H9 (cell line): ENCODE results near the gene ATG4D. TPM values are rescaled to one million over a fixed set of nuclear protein-coding genes. Genes with fewer than 3 reads are reported as not detected.
A peak's percentile ranks its signal among the peaks of the same experiment; 100 is the strongest.

ENCODE experiments used
- DNase-seq: peaks from one replicate; pipeline ENCODE4 v3.0.0-alpha.2; 2017
- H2AFZ ChIP-seq: one replicate; pipeline ENCODE4 v1.6.1; 2013; ENCODE audit warnings: mild to moderate bottlenecking, low read length, control low read depth, moderate library complexity
- H2AK5ac ChIP-seq: 2 replicates; pipeline ENCODE4 v1.6.1; 2013; ENCODE audit warnings: low read length, control low read depth, mixed read lengths; ENCODE audit not compliant: insufficient read length
- H2BK120ac ChIP-seq: one replicate; pipeline ENCODE4 v1.6.1; 2013; ENCODE audit warnings: low read depth, mild to moderate bottlenecking, low read length, control low read depth, inconsistent platforms; ENCODE audit not compliant: poor library complexity, severe bottlenecking
- H2BK12ac ChIP-seq: 2 replicates; pipeline ENCODE4 v1.6.1; 2013; ENCODE audit warnings: low read length, control low read depth, mixed read lengths, low read depth; ENCODE audit not compliant: insufficient read length
- H2BK15ac ChIP-seq: 2 replicates; pipeline ENCODE4 v1.6.1; 2013; ENCODE audit warnings: low read depth, low read length, control low read depth
- H2BK20ac ChIP-seq: one replicate; pipeline ENCODE4 v1.6.1; 2013; ENCODE audit warnings: low read depth, mild to moderate bottlenecking, low read length, control low read depth, inconsistent platforms; ENCODE audit not compliant: poor library complexity, severe bottlenecking
- H2BK5ac ChIP-seq: 2 replicates; pipeline ENCODE4 v1.6.1; 2013; ENCODE audit warnings: low read length, control low read depth, mixed read lengths; ENCODE audit not compliant: insufficient read length
- H3K14ac ChIP-seq: 2 replicates; pipeline ENCODE4 v1.6.1; 2013; ENCODE audit warnings: low read length, control low read depth; ENCODE audit not compliant: insufficient read depth
- H3K18ac ChIP-seq: 2 replicates; pipeline ENCODE4 v1.6.1; 2013; ENCODE audit warnings: low read depth, mild to moderate bottlenecking, mixed read lengths, low read length, control low read depth; ENCODE audit not compliant: insufficient read length
- H3K23ac ChIP-seq: 2 replicates; pipeline ENCODE4 v1.6.1; 2013; ENCODE audit warnings: low read length, control low read depth, mixed read lengths, low read depth; ENCODE audit not compliant: insufficient read length
- H3K23me2 ChIP-seq: 2 replicates; pipeline ENCODE4 v1.6.1; 2013; ENCODE audit warnings: low read depth, mild to moderate bottlenecking, mixed read lengths, low read length, control low read depth; ENCODE audit not compliant: insufficient read length, poor library complexity, severe bottlenecking
- H3K27ac ChIP-seq: 2 replicates; pipeline ENCODE4 v1.5.1; 2013; ENCODE audit warnings: low read length, control low read depth, mixed read lengths, low read depth; ENCODE audit not compliant: insufficient read length
- H3K27me3 ChIP-seq: 2 replicates; pipeline ENCODE4 v1.6.1; 2013; ENCODE audit warnings: low read length, control low read depth, inconsistent platforms; ENCODE audit not compliant: insufficient read depth
- H3K4ac ChIP-seq: 2 replicates; pipeline ENCODE4 v1.6.1; 2013; ENCODE audit warnings: low read depth, mild to moderate bottlenecking, control low read depth, inconsistent platforms, low read length, moderate library complexity
- H3K4me1 ChIP-seq: 2 replicates; pipeline ENCODE4 v1.6.1; 2013; ENCODE audit warnings: low read length, control low read depth, inconsistent platforms; ENCODE audit not compliant: insufficient read depth
- H3K4me2 ChIP-seq: 2 replicates; pipeline ENCODE4 v1.6.1; 2013; ENCODE audit warnings: low read length, control low read depth, mixed read lengths; ENCODE audit not compliant: insufficient read length, insufficient read depth
- H3K56ac ChIP-seq: 2 replicates; pipeline ENCODE4 v1.6.1; 2013; ENCODE audit warnings: low read depth, mild to moderate bottlenecking, mixed read lengths, low read length, control low read depth; ENCODE audit not compliant: insufficient read length
- H3K79me1 ChIP-seq: 2 replicates; pipeline ENCODE4 v1.6.1; 2013; ENCODE audit warnings: low read depth, mild to moderate bottlenecking, moderate library complexity, low read length, control low read depth, inconsistent platforms; ENCODE audit not compliant: insufficient read depth, poor library complexity, severe bottlenecking
- H3K79me2 ChIP-seq: 2 replicates; pipeline ENCODE4 v1.6.1; 2013; ENCODE audit warnings: low read length, control low read depth, inconsistent platforms; ENCODE audit not compliant: insufficient read depth
- H3K9ac ChIP-seq: 2 replicates; pipeline ENCODE4 v1.6.1; 2013; ENCODE audit warnings: low read length, control low read depth, mixed read lengths; ENCODE audit not compliant: insufficient read length; ENCODE audit errors: extremely low read depth
- H3K9me3 ChIP-seq: one replicate; pipeline ENCODE4 v1.6.1; 2013; ENCODE audit warnings: low read depth, low read length, inconsistent platforms; ENCODE audit not compliant: control insufficient read depth
- H3T11ph ChIP-seq: one replicate; pipeline ENCODE4 v1.6.1; 2013; ENCODE audit warnings: mild to moderate bottlenecking, low read length, control low read depth, inconsistent platforms
- H4K20me1 ChIP-seq: one replicate; pipeline ENCODE4 v1.6.1; 2013; ENCODE audit not compliant: control insufficient read depth, insufficient read length, insufficient read depth
- H4K5ac ChIP-seq: 2 replicates; pipeline ENCODE4 v1.6.1; 2013; ENCODE audit warnings: low read depth, mild to moderate bottlenecking, mixed read lengths, low read length, control low read depth; ENCODE audit not compliant: insufficient read length
- H4K8ac ChIP-seq: replicated peaks from 2 replicates; pipeline ENCODE4 v1.6.1; 2013; ENCODE audit warnings: low read length, control low read depth, mixed read lengths, low read depth; ENCODE audit not compliant: insufficient read length
- H4K91ac ChIP-seq: 2 replicates; pipeline ENCODE4 v1.6.1; 2013; ENCODE audit warnings: low read depth, mild to moderate bottlenecking, moderate library complexity, mixed read lengths, low read length, control low read depth; ENCODE audit not compliant: insufficient read length
- H3K27ac Mint-ChIP-seq, 3 experiments: 2 replicates in 2 of 3; 3 replicates in 1 of 3; pipeline ENCODE4 v1.8.0; 2020 to 2021; ENCODE audit warnings: mixed read lengths in 3 of 3, mild to moderate bottlenecking in 1 of 3, moderate library complexity in 1 of 3
- H3K27me3 Mint-ChIP-seq: 2 replicates; pipeline ENCODE4 v1.8.0; 2021; ENCODE audit warnings: low read depth, mild to moderate bottlenecking, moderate library complexity, mixed read lengths
- H3K36me3 Mint-ChIP-seq, 3 experiments: 2 replicates in 2 of 3; 3 replicates in 1 of 3; pipeline ENCODE4 v1.8.0; 2020 to 2021; ENCODE audit warnings: low read depth in 3 of 3, mixed read lengths in 3 of 3; ENCODE audit not compliant: insufficient read depth in 1 of 3
- H3K4me1 Mint-ChIP-seq, 2 experiments: 2 replicates each; pipeline ENCODE4 v1.8.0; 2020; ENCODE audit warnings: mixed read lengths in 2 of 2
- H3K4me3 Mint-ChIP-seq, 2 experiments: 2 replicates in 1 of 2; 3 replicates in 1 of 2; pipeline ENCODE4 v1.8.0; 2020 to 2021; ENCODE audit warnings: mild to moderate bottlenecking in 2 of 2, mixed read lengths in 2 of 2, moderate library complexity in 1 of 2
- H3K9me3 Mint-ChIP-seq, 2 experiments: 2 replicates in 1 of 2; 3 replicates in 1 of 2; pipeline ENCODE4 v1.8.0; 2020; ENCODE audit warnings: mild to moderate bottlenecking in 2 of 2, mixed read lengths in 2 of 2, moderate library complexity in 1 of 2
- CTCF ChIP-seq: fragments of 200-600 bp; sonication (generic); conservative IDR thresholded peaks from 3 replicates; pipeline ENCODE4 v1.8.0; 2021; ENCODE audit warnings: antibody characterized with exemption, mild to moderate bottlenecking
- WGBS: extraction: QIAGEN DNeasy Blood & Tissue Kit; methylation state at CpG from one replicate; pipeline ENCODE4 v1.1.7; 2013; ENCODE audit warnings: missing lambda C conversion rate, low lambda C conversion rate, mixed read lengths; ENCODE audit not compliant: insufficient read length; ENCODE audit errors: extremely low coverage; 5-methylcytosine and 5-hydroxymethylcytosine counted together
- total RNA-seq: library from RNA; stranded (reverse); gene quantifications from 2 replicates; pipeline ENCODE4 v1.2.1, GENCODE V29; 2021

The ATG4D gene
- total RNA-seq, 1 experiment from 2014 or later = 55.8 TPM

- H3K27ac ChIP-seq = no peak overlapping the region
- H3K4ac ChIP-seq = no peak overlapping the region
- no peaks in the 10 kb centered on the region; a peak in 1 of 5 replicates for H3K9me3 Mint-ChIP-seq
- H3K27me3 Mint-ChIP-seq = no peaks in the 10 kb centered on the region
- H3K27me3 ChIP-seq = no peaks in the 10 kb centered on the region
- no peak overlapping the region for H3K18ac ChIP-seq
- H3K4me1 Mint-ChIP-seq = peaks cover 2 to 7% of the 10 kb centered on the region in 2 experiments
- H2BK5ac ChIP-seq = no peak overlapping the region
- H2BK15ac ChIP-seq = no peak overlapping the region
- H2BK20ac ChIP-seq = no peak overlapping the region
- H4K5ac ChIP-seq = no peak overlapping the region
- H3K23me2 ChIP-seq = no peaks in the 10 kb centered on the region
- no peaks in the 10 kb centered on the region for H3K9me3 ChIP-seq
- H3K79me2 ChIP-seq = no peaks in the 10 kb centered on the region
- H4K8ac ChIP-seq = no peak overlapping the region
- H3K36me3 Mint-ChIP-seq = peaks cover 12 to 52% (median 39%) of the 10 kb centered on the region in 3 experiments
- no peak overlapping the region for H3T11ph ChIP-seq
- H3K9ac ChIP-seq = no peak overlapping the region
- H3K14ac ChIP-seq = no peak overlapping the region
- WGBS = no CpG with 5 or more reads among the region's 8 CpGs
- no peak overlapping the region for H3K4me2 ChIP-seq
- H3K27ac Mint-ChIP-seq = peak overlapping the region in 2 of 3 experiments; percentile 27 to 90; a peak in 3 of 7 replicates
- H3K4me1 ChIP-seq = no peaks in the 10 kb centered on the region
- no peak for DNase-seq
- no peak overlapping the region for H2BK12ac ChIP-seq
- H2BK120ac ChIP-seq = no peak overlapping the region
- H3K56ac ChIP-seq = no peak overlapping the region
- H2AK5ac ChIP-seq = no peak overlapping the region
- H4K20me1 ChIP-seq = no peaks in the 10 kb centered on the region
- H4K91ac ChIP-seq = no peak overlapping the region
- no peak overlapping the region for H3K23ac ChIP-seq
- H3K79me1 ChIP-seq = no peaks in the 10 kb centered on the region
- H2AFZ ChIP-seq = no peak overlapping the region
- no peak overlapping the region for H3K4me3 Mint-ChIP-seq
- TF ChIP-seq CTCF = no peak
Observed at GRCh38 chr19:10574462-10574861, 30.8 kb downstream of the ATG4D start.
